HG02840 (cell line): ENCODE measurements around the gene TRAPPC3L.

Experiments
- ATAC-seq: cut with Tn5 transposase; IDR thresholded peaks from one replicate; pipeline ENCODE4 v1.9.1; 2021; ENCODE audit warnings: mild to moderate bottlenecking, moderate library complexity, moderate number of reproducible peaks; ENCODE audit not compliant: unreplicated experiment, low FRiP score

The TRAPPC3L gene

DNA sequence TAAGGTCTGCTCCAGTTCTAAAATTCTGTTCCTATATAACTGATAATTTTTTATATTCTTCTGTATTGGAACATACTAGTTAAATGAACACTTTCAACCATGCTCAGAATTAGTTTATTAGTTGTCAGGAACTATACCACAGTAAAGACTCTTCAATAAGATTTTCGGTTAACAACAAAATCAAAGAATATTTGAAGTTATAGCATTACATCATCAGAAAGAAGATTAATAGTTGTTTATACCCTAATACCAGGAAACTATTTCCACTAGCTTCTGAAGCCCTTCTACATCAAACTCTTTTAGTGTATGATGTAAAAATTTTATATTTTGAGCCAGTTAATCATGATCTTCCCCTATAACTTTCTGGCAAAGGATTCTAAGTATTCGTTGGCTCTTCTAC lies 14.6 kb upstream of the TRAPPC3L start:
- ATAC-seq = no peak

DNA sequence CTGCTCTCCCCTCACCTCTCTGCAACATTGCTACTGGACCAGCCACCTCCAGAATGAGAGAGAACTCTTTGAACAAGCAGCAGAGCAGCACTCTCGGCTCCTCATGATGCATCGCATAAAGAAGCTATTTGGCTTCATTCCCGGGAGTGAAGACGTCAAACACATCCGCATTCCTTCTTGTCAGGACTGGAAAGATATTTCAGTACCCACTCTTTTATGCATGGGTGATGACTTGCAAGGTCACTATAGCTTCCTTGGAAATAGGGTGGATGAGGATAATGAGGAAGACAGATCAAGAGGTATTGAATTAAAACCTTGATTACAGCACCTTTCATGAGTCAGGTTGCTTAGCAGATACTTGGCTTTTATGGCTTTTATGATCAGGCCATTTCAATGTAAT lies 12.4 kb upstream of the TRAPPC3L start:
- no peak for ATAC-seq

DNA sequence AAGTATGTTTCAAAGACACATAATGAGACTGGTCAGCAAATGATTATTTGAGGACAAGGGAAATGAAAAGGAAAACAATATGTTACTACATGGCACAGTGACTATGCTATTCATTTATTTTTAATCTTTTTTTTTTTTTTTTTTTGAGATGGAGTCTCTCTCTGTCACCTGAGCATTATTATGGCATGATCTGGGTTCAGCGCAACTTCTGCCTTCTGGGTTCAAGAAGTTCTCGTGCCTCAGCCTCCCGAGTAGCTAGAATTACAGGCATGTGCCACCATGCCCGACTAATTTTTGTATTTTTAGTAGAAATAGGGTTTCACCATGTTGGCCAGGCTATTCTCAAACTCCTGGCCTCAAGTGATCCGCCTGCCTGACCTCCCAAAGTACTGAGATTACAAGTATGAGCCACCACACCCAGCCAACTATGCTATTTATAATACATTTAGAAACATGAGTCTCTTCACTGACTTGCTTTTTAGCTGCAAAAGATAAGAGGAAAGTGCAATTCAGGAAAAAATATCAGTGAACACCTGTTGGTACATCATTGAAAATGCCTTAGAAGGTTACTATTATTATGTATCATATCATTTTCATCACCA lies 11.4 kb upstream of the TRAPPC3L start:
- ATAC-seq = no peak

- no peak for ATAC-seq
Measured at GRCh38 chr6:116556065-116556464, 10.6 kb upstream of the TRAPPC3L start.

GRCh38 chr6:116553451-116553850 lies 8.0 kb upstream of the TRAPPC3L start, which contains the start of gene CALHM4:
CALHM4 (plus strand) TSS chr6:116553751; CDS start chr6:116553794, 43 bp downstream.
- ATAC-seq = no peak

DNA sequence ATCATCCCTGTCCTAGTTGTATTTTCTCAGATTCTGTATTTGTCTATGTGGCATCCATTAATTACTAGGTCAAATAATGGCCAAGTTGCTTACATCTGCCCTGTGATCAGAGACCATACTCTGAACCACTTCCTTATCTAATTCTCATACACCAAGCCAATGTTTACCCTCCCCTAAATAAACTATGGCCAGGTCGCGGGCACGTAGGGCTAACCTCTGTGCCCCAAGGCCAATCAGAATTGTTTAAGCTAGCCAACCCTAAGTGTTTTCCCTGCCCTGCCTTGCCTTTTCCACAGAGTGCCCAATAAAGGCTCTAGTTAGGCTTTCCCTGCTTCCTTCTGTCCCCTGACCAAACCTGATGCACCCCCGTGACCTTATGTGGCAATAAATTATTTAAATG lies 5.3 kb upstream of the TRAPPC3L start:
- no peak for ATAC-seq

DNA sequence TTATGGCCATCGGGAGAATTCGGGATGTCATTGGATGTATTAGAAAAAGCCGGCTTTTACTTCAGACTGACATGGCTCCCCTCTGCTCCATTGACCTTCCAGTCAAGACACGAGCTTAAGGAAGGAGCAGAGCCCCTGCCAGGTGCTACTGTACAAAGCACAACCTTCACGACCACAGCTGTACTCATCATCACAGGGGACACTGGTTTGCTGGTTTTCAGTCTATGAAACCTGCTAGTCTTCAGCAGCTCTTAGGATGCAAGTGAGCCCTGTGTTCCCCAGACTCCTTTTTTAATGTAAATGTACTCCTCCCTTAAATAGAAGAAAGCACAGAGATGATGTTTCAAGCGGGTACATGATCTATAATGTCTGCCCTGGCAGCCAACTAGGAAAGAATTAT lies 1.9 kb upstream of the TRAPPC3L start:
- ATAC-seq = no peak

- no peak for ATAC-seq
Measured at GRCh38 chr6:116543149-116543548, 2.3 kb downstream of the TRAPPC3L start.

- no peak for ATAC-seq
Measured at GRCh38 chr6:116542426-116542825, 3.1 kb downstream of the TRAPPC3L start.

DNA sequence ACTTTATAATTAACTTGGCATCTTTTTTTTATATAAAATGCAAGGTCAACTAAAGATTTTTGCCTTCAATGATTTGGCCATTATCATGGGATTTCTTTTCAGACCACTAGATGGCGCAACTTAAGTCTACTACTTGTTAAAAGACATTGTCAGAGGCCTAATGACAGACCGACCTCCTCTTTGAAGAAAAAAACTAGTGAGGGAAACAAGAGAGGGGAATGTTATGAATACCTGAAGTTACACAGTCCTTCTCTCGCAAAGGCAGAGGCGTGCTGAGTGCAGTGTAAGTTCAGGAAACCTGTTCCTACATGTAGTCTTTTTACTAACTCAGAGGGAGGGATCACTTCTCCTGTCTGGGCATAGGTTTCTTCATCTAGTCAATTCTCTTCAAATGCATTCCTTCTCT lies 9.3 kb downstream of the TRAPPC3L start:
- ATAC-seq = no peak

GRCh38 chr6:116535109-116535508 lies 10.4 kb downstream of the TRAPPC3L start:
- no peak for ATAC-seq

GRCh38 chr6:116533233-116533957 lies 12.1 kb downstream of the TRAPPC3L start:
- ATAC-seq = no peak

DNA sequence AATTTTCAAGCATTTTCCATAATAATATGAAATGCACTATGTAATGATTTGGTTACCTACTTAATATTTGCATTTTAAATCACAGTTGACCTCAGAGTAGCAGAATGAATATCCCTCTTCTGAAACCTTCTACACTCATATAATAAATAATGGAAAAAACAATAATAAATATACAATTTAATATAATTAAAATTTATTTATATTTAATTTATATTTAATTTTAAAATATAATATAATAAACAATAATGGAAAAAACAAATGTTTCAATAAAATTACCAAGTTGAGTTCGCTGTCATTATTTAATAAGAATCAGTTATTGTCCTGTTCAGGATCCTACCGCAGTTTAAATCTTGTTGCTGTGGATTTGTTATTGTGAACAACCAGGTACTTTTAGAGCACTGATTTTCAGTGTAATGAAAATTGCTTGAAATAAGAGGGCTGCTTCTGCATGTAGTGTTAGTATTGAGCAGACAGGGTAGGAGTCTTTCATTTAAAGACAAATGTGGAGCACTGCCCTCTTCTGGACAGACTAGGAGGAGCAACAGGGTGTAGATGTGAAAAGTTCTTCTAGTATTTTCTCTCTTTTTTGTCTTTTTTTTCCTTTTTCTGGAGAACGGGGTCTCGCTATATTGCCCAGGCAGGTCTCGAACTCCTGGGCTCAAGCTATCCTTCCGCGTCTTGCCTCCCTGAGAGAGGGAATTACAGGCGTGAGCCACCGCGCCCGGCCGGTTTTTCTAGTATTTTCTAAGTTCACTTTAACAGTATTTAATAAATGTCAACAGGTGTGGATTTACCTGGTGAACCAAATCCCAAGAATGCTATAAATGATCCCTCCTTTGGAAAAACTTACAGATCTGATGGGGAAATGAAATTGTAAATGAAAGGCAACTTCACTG lies 13.6 kb downstream of the TRAPPC3L start:
- peak; percentile 66 for ATAC-seq

GRCh38 chr6:116530436-116530835 lies 15.0 kb downstream of the TRAPPC3L start:
- no peak for ATAC-seq

GRCh38 chr6:116529466-116530290 lies 15.8 kb downstream of the TRAPPC3L start:
- no peak for ATAC-seq

GRCh38 chr6:116528780-116529179 lies 16.7 kb downstream of the TRAPPC3L start:
- ATAC-seq = no peak

- no peak for ATAC-seq
Measured at GRCh38 chr6:116528133-116528532, 17.4 kb downstream of the TRAPPC3L start.

DNA sequence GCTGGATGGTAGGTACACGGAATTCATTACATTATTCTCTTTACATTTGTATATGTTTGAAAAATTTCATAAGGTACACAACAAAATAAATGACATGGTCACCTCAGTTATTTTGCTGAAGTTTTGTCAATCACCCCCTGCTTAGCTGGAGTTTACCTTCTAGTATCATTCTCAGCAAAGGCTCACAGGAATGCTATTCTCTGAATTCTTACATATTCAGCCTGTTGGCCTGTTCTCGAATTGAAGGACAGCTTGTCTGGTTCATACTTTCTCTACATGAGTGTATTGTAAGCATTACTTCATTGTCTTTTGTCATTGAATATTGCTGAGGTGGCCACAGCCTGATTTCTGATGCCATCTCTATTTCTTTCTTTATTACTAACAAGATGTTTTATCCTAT lies 21.2 kb downstream of the TRAPPC3L start:
- no peak for ATAC-seq

GRCh38 chr6:116522896-116523295 lies 22.6 kb downstream of the TRAPPC3L start:
- no peak for ATAC-seq

- ATAC-seq = no peak
Measured at GRCh38 chr6:116518621-116519368, 26.7 kb downstream of the TRAPPC3L start.
